NCI-H524 (cell line): ENCODE measurements around the gene PRKN.
"Not testable (repeated sequence)": the region's sequence is repeated elsewhere in the genome, so short reads cannot be mapped to it uniquely, and the experiment has no call there.

ENCODE experiments used
- DNase-seq, 2 experiments: peaks; one replicate each; lab custom pipeline; 2025; lab: John Stamatoyannopoulos, UW

The PRKN gene

DNA sequence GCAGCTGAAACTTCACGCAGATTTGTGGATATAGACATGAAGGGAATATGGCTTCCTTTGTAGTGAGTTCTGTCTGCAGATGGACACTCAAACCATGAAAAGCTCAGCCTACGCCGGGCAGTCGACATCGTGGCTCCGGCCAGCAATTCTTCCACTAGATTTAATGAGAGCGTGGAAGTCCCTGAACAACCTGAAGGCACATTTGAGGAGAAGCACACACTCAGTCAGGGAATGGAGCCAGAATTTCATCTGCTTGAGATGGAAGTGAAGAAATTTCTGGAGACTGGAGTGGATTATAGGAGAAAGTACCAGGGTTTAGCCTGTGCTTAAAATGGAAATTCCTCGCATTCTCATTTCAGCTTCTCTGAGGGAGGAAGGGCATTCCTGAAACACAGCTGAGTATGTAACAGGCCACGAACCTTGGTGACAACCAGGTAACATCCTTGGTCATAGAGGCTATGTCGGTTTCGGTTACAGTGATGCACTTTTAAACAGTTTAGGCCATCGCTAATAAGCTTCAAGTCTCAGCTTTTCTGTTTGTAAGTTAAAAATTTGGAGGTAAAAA, 1373.2 kb downstream of the PRKN start:
- no peak for DNase-seq

GRCh38 chr6:161353208-161353613, 1374.4 kb downstream of the PRKN start:
- DNase-seq: peak in 1 of 2 experiments; percentile 25

- no peak for DNase-seq
These were observed 1375.7 kb downstream of the PRKN start for GRCh38 chr6:161351858-161352257.

DNA sequence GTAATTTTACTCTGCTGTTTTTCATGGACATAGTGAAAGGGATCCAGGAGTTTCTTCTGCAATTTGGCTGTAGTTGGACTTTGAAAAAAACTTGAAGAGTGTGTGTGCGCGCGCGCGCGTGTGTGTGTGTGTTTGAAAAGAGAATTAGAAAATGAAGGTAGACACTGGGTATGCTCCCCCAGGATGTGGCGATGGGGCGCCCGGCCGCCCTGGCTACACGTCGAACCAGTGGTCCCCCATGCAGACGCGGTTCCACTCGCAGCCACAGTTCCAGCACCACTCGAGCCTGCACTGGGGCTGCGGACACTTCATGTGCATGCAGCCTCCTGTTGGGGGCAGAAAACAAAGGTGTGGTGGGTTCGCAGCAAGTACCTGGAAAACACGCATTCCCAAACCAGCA, 1377.7 kb downstream of the PRKN start:
- no peak for DNase-seq

- no peak for DNase-seq
These were observed 1379.0 kb downstream of the PRKN start for GRCh38 chr6:161348628-161348994.

- DNase-seq: no peak
These were observed 1379.5 kb downstream of the PRKN start for GRCh38 chr6:161347988-161348627.

DNA sequence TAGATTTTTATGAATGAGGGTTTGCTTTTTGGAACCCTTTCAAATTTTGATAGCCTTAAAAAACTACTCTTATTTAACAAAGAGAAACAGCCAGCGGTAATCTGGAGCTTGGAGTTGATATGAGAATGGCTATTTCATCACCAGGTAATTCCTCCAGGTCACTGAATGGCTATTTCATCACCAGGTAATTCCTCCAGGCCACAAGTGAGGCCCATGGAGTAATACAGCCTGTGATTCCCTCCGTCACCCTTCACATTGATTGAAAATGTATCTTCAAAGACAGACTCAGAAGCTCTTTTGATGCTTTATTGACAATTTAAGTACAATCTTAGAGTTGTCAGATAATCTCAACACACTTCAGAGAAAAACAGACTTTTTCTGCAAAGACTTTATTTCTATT, 1380.4 kb downstream of the PRKN start:
- no peak for DNase-seq

- no peak for DNase-seq
These were observed 1380.8 kb downstream of the PRKN start for GRCh38 chr6:161346717-161347116.

GRCh38 chr6:161344626-161345025, 1382.9 kb downstream of the PRKN start:
- no peak for DNase-seq

- no peak for DNase-seq
These were observed 1385.5 kb downstream of the PRKN start for GRCh38 chr6:161342039-161342438.

DNA sequence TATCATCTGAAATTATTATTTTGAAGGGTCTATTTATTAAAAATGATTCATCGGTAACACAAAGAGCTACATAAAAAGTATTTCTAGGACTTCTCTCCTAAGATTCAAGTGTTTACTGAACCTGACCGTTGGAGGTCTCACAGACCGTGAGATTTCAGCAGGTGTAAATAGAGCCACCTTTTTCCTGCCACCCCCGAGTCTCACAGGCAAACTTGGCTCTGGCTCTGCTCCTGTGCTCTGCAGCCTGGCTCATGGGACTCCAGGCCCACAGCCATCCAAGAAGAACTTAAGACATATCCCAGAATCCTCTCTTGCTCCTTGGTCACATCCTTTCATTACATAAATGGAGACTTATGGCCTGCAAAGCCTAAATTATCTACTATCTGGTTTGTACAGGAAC, 1385.9 kb downstream of the PRKN start:
- DNase-seq: no peak

DNA sequence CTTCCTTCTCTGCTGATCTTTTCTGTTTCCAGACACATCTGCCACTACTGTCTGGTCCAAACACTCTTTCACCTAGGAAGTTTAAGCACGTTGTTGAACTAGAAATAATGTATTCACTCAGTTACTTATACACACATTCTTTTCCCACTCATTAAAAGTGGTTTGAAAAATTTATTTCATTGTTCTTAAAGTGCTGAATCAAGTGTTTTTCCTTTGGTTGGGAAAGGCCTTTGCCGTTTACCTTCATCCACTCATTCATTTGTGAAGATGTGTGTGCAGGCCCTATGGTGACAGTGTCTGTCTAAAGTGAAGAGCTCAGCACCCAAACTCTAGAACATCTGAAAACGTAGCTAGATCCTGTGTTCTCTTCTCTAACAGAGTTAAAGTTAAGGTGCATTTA, 1389.6 kb downstream of the PRKN start:
- DNase-seq: no peak

DNA sequence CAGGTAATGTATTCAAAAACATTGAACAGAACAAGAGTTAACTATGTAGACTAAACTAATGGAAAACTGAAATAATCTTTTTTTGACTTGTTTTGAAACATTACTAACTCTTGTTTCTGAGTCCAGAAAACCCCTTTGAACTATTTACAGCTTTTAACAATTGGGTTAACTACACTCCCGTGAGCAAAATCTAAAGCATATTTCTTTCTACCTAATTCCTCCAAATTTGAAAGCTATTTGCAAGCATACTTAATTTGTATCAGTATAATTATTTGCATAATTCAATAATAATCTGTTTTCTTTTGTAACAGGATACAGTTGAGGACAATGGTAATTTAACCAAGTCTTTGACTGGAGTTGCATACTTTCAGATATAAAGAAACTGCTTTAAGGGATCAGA, 1391.1 kb downstream of the PRKN start:
- no peak for DNase-seq

GRCh38 chr6:161333410-161333809, 1394.2 kb downstream of the PRKN start:
- no peak for DNase-seq

GRCh38 chr6:161331402-161332081, 1396.0 kb downstream of the PRKN start:
- not testable (repeated sequence) for DNase-seq

DNA sequence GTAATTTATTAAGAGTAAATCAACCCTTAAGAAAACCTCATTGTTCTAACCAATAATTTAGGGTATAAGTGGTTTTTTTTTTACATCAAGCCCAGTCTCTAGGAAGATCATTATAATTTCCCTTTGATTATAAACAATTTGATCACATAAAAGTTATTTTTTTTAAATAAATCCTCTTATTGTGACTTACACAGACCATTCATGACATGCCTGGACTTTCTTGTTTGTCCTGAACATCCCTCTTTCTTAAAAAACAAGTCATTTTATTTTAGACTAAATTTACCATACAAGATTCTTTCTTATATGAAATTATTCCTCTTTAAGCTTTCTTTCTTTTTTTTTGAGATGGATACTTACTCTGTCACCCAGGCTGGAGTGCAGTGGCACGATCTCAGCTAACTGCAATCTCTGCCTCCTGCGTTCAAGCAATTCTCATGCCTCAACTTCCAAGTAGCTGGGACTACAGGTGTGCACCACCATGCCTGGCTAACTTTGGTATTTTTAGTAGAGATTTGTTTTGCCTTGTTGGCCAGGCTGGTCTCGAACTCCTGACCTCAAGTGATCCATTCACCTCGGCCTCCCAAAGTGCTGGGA, 1400.1 kb downstream of the PRKN start:
- no peak for DNase-seq

DNA sequence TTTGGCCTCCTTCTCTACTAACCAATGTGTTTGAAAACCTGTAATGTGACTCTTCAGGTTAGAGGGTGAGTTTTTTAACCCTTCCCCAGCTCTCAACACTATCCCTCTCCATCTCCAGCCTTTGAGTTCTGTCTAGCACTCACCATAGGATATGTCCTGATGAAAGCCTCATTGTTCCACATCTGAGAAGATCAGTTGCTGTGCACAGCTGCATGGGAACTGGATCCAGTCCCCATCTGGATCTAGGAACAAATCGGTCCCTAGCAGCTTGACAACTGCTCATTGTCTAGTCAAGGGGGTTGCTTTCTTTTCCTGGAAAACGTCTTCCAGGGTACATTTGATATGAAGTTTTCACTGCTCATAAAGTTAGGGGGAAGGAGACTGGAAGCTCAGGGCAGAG, 1408.3 kb downstream of the PRKN start:
- no peak for DNase-seq

DNA sequence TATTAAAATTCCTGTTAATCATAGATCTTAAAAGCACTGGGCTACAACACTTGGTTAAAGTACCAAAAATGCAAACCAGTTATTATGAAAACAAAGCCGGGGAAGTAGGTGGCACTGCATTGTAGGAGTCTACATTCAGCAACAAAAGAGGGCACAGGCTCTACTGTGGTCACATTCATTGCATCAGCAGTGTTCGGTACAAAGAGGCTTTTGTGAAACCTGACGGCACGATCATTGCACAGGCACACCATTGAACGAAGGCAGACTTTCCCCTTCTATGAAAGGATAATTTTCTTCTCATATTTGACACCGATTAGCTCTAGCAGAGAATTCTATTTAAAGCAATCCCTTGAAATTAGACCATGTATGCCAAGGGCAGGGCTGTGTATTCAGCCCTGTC, 1409.1 kb downstream of the PRKN start:
- DNase-seq: no peak

DNA sequence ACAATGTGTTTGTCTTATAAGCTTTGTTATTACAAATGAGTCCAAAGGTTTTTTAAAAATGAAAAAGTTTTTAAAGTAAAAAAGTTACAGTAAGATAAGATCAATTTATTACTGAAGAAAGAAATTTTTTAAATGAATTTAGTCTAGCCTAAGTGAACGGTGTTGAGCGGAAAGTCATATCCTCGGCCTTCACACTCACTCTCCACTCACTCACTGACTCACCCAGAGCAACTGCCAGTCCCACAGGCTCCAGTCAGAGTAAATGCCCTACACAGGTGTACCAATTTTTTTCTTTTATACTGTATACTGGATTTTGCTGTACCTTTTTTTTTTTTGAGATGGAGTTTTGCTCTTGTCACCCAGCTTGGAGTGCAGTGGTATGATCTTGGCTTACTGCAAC, 1411.0 kb downstream of the PRKN start:
- DNase-seq: no peak

DNA sequence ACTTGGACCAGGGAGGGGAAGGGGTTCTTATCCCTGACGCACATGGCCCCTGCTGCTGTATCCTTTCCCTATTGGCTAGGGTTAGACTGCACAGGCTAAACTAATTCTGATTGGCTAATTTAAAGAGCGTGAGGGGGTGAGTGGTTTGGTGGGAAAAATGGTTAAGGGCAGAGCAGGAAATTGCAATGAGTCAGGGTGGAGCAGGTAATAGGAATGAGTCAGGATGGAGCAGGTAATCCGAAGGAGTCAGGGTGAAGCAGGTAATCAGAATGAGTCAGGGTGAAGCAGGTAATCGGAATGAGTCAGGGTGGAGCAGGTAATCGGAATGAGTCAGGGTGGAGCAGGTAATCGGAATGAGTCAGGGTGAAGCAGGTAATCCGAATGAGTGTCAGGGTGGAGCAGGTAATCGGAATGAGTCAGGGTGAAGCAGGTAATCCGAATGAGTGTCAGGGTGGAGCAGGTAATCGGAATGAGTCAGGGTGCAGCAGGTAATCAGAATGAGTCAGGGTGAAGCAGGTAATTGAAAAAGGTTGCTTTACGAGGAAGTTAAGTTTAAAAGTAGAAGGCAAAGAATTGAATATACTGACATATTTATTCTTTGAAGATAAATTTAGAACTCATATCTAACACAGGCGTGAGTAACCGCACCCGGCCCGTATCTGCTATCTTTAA, 1412.2 kb downstream of the PRKN start:
- DNase-seq: not testable (repeated sequence)

- not testable (repeated sequence) for DNase-seq
These were observed 1412.9 kb downstream of the PRKN start for GRCh38 chr6:161314541-161315245.

DNA sequence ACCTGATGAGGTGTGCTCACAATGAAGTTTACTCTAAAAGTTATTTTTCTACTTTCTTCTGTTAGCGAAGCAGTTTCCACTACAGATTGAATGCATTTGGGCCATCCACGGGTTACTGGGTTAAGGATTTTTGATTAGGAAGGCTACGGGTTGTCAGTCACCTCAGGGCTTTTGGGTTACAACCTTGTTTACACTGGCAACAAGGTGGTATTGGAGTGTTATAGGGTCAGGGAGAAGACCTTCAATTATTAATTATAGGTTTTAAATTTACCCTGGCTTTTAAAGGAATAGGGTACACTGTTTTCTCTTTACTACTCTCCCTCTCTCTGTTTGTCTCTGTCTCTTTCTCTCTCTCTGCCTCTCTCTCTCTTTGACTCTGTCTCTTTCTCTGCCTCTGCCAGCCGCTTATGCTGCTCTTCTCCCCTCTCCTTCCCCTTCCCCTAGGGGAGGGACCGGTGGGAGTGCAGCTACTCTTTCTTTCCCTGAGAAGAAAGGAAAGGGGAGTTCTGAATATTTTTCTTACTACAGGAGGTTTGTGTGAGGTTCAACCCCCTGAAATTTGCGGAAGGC, 1413.5 kb downstream of the PRKN start:
- DNase-seq: no peak
